GM23248 (cell line): ENCODE data around the gene CFAP90. TPM values are rescaled to one million over a fixed set of nuclear protein-coding genes. Genes with fewer than 3 reads are reported as not detected.
A peak's percentile ranks its signal among the peaks of the same experiment; 100 is the strongest.

Experiments used
- DNase-seq: peaks from one replicate; pipeline ENCODE4 v3.0.0-alpha.2; 2015
- H2AFZ ChIP-seq: fragments of 200-600 bp; sonication (generic); 2 replicates; pipeline ENCODE4 v1.6.1; 2016; ENCODE audit warnings: antibody characterized with exemption
- H3F3A ChIP-seq: fragments of 200-600 bp; sonication (generic); 2 replicates; pipeline ENCODE4 v1.6.1; 2016; ENCODE audit warnings: mild to moderate bottlenecking, antibody characterized with exemption, mixed run types; ENCODE audit not compliant: insufficient read depth
- H3K27ac ChIP-seq: fragments of 200-600 bp; sonication (generic); 2 replicates; pipeline ENCODE4 v1.5.1; 2016; ENCODE audit warnings: mild to moderate bottlenecking
- H3K27me3 ChIP-seq: fragments of 200-600 bp; sonication (generic); replicated peaks from 2 replicates; pipeline ENCODE4 v1.6.1; 2016; ENCODE audit warnings: mild to moderate bottlenecking; ENCODE audit not compliant: insufficient read depth
- H3K36me3 ChIP-seq: fragments of 200-600 bp; sonication (generic); 2 replicates; pipeline ENCODE4 v1.6.1; 2016; ENCODE audit warnings: low read depth, mild to moderate bottlenecking
- H3K4me1 ChIP-seq: fragments of 200-600 bp; sonication (generic); 2 replicates; pipeline ENCODE4 v1.6.1; 2016; ENCODE audit warnings: mild to moderate bottlenecking; ENCODE audit not compliant: insufficient read depth
- H3K4me2 ChIP-seq: fragments of 200-600 bp; sonication (generic); one replicate; pipeline ENCODE4 v1.6.1; 2016; ENCODE audit warnings: mild to moderate bottlenecking; ENCODE audit not compliant: unreplicated experiment
- H3K4me3 ChIP-seq: fragments of 200-600 bp; sonication (generic); 2 replicates; pipeline ENCODE4 v1.5.1; 2016; ENCODE audit warnings: mild to moderate bottlenecking
- H3K79me2 ChIP-seq: fragments of 200-600 bp; sonication (generic); 2 replicates; pipeline ENCODE4 v1.6.1; 2016; ENCODE audit warnings: mild to moderate bottlenecking; ENCODE audit not compliant: insufficient read depth
- H3K9ac ChIP-seq: fragments of 200-600 bp; sonication (generic); 2 replicates; pipeline ENCODE4 v1.6.1; 2016; ENCODE audit warnings: mild to moderate bottlenecking
- H3K9me2 ChIP-seq: fragments of 200-600 bp; sonication (generic); 2 replicates; pipeline ENCODE4 v1.6.1; 2016; ENCODE audit warnings: mixed run types, mild to moderate bottlenecking, moderate library complexity; ENCODE audit not compliant: insufficient read depth
- H3K9me3 ChIP-seq: fragments of 200-600 bp; sonication (generic); one replicate; pipeline ENCODE4 v1.6.1; 2017; ENCODE audit warnings: low read depth
- H4K20me1 ChIP-seq: fragments of 200-600 bp; sonication (generic); 2 replicates; pipeline ENCODE4 v1.6.0; 2016; ENCODE audit not compliant: insufficient read depth
- EZH2 ChIP-seq: fragments of 200-600 bp; sonication (generic); IDR thresholded peaks from 2 replicates; pipeline ENCODE4 v1.6.1; 2018; ENCODE audit warnings: antibody characterized with exemption, mild to moderate bottlenecking; ENCODE audit not compliant: insufficient read depth, poor library complexity, severe bottlenecking
- EZH2phosphoT487 ChIP-seq: fragments of 200-600 bp; sonication (generic); IDR thresholded peaks from 2 replicates; pipeline ENCODE4 v1.6.1; 2018; ENCODE audit warnings: antibody characterized with exemption, moderate library complexity, mild to moderate bottlenecking, low read depth; ENCODE audit not compliant: insufficient read depth
- WGBS, 2 experiments: methylation state at CpG; one replicate each; pipeline ENCODE4 v1.1.6; 2015 to 2017; ENCODE audit warnings: low lambda C conversion rate in 2 of 2, low coverage in 1 of 2; ENCODE audit errors: missing lambda C conversion rate in 2 of 2; 5-methylcytosine and 5-hydroxymethylcytosine counted together
- in situ Hi-C: fragments of 300-500 bp; cut with MboI; formaldehyde crosslinking; loops from 2 replicates; pipeline ENCODE4 v1.15.0; 2020
- polyA plus RNA-seq: library from polyadenylated mRNA; unstranded; fragments of >200 nt; fragmentation: Nextera tagmentation; extraction: Ambion mirVana; gene quantifications from 2 replicates; pipeline ENCODE4 v1.2.1, GENCODE V29; 2016
- total RNA-seq: library from RNA; depleted of rRNA; stranded (reverse); fragments of >200 nt; shearing (Covaris generic); gene quantifications from 2 replicates; pipeline ENCODE4 v1.2.3, GENCODE V29; 2014

CFAP90 gene
- total and polyA plus RNA-seq, 2 experiments from 2014 or later = 0.19 to 0.32 TPM

DNA sequence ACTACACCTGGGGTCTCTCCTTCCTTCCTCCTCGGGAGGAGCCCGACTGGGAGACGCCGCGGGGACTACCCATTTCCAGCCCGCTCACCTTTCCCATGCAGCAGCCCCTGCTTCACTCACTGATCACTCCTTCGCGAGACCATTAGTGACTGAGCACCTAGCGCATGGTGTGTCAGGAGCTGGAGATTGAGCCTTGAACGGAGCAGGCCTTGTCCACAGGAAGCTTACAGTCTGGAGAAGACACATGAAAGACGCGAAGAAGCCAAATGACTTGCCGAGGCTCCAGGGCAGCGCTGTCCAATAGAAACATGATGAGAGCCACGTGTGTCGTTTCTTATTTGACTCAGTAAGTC is 283 bp upstream of the CFAP90 start:
- no peaks in the 10 kb centered on the region for H3K9me3 ChIP-seq
- H3K27ac ChIP-seq = no peak overlapping the region
- no peaks in the 10 kb centered on the region for H3K36me3 ChIP-seq
- H3K4me3 ChIP-seq = peak overlapping the region; percentile 64; the same call in 1 of the 2 replicates
- in situ Hi-C loops = no loop called here
- H2AFZ ChIP-seq = 0 out of 2 replicates have a peak overlapping the region, but pooled peaks have one; percentile 39
- no peaks in the 10 kb centered on the region for H3K4me1 ChIP-seq
- H3K9me2 ChIP-seq = no peaks in the 10 kb centered on the region
- peak overlapping the region; percentile 41 for H3K4me2 ChIP-seq
- peaks cover 20% of the 10 kb centered on the region for H3K27me3 ChIP-seq
- H3K79me2 ChIP-seq = no peaks in the 10 kb centered on the region
- no peak for TF ChIP-seq EZH2phosphoT487
- TF ChIP-seq EZH2 = no peak
- DNase-seq = no peak
- H3K9ac ChIP-seq = no peak overlapping the region
- 67 to 86% methylated on average over 13 to 16 of the region's 16 CpGs for whole genome bisulfite sequencing, 2 experiments
- no peaks in the 10 kb centered on the region for H3F3A ChIP-seq
- no peaks in the 10 kb centered on the region for H4K20me1 ChIP-seq

DNA sequence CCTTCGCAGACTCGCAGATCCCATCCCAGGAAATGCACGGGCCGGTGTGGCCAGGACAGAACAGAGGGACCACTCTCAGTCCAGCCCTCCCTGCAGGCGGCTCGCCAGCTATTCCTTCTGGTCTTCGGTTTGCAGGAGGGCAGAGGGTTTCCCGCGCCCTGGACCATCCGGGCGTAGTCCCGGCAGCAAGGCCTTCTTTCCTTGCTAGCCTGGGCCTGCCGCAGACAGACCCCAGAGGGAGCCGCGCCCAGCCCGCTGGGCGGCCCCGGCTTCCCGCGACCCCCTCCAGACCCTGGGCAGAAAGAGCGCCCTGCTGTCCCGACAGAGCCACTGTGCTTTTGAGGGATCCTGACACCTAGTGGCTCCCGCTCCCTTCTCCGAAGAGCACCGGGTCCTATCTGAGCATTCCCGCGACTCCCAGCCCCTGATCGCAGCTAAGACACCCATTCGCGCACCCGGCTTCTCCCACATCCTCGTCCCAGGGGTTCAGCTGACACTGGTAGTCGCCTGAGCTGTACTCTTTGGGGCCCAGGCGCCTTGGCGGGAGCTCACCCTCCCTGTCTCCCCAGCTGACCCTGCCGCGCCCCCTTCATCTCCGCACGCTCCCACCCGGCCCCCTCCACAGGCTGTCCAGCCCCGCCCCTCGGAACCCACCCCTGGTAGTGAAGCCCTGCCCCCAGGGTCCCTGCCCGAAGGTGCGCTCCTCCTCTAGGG is 1.1 kb downstream of the CFAP90 start:
- H3F3A ChIP-seq = no peaks in the 10 kb centered on the region
- H3K36me3 ChIP-seq = no peaks in the 10 kb centered on the region
- peak; percentile 18 for DNase-seq
- H2AFZ ChIP-seq = no peak overlapping the region
- WGBS, 2 experiments = 17 to 25% methylated on average over 25 to 43 of the region's 44 CpGs
- H3K4me2 ChIP-seq = no peak overlapping the region
- H3K79me2 ChIP-seq = no peaks in the 10 kb centered on the region
- TF ChIP-seq EZH2 (peak; percentile 73), EZH2phosphoT487 (no peak)
- H4K20me1 ChIP-seq = no peaks in the 10 kb centered on the region
- no peaks in the 10 kb centered on the region for H3K9me3 ChIP-seq
- no peaks in the 10 kb centered on the region for H3K4me1 ChIP-seq
- in situ Hi-C loops = no loop called here
- H3K4me3 ChIP-seq = no peak overlapping the region
- no peak overlapping the region for H3K27ac ChIP-seq
- H3K27me3 ChIP-seq = peaks cover 20% of the 10 kb centered on the region
- no peaks in the 10 kb centered on the region for H3K9me2 ChIP-seq
- H3K9ac ChIP-seq = no peak overlapping the region

- Histone ChIP-seq H3K9ac (no peak overlapping the region), H2AFZ (no peak overlapping the region), H3K4me3 (no peak overlapping the region), H3K79me2 (no peaks in the 10 kb centered on the region), H3K9me2 (no peaks in the 10 kb centered on the region), H4K20me1 (no peaks in the 10 kb centered on the region), H3K4me2 (no peak overlapping the region), H3K9me3 (no peaks in the 10 kb centered on the region), H3K4me1 (no peaks in the 10 kb centered on the region), H3K27me3 (peaks cover 27% of the 10 kb centered on the region), H3K27ac (no peak overlapping the region), H3F3A (no peaks in the 10 kb centered on the region), H3K36me3 (no peaks in the 10 kb centered on the region)
- no peak for DNase-seq
- TF ChIP-seq EZH2 (no peak), EZH2phosphoT487 (no peak)
- in situ Hi-C loops = no loop called here
- 85 to 100% methylated on average over 2 of the region's 2 CpGs for WGBS, 2 experiments
Measured at GRCh38 chr5:7848296-7848695, 2.6 kb downstream of the CFAP90 start.

GRCh38 chr5:7846327-7846726 is 4.6 kb downstream of the CFAP90 start:
- Histone ChIP-seq H3K4me1 (no peaks in the 10 kb centered on the region), H3K36me3 (no peaks in the 10 kb centered on the region), H3K4me3 (no peak overlapping the region), H3K79me2 (no peaks in the 10 kb centered on the region), H3K9me3 (no peaks in the 10 kb centered on the region), H3K9ac (no peak overlapping the region), H2AFZ (no peak overlapping the region), H3F3A (no peaks in the 10 kb centered on the region), H3K27ac (no peak overlapping the region), H4K20me1 (no peaks in the 10 kb centered on the region), H3K4me2 (no peak overlapping the region), H3K27me3 (peaks cover 29% of the 10 kb centered on the region), H3K9me2 (no peaks in the 10 kb centered on the region)
- in situ Hi-C loops = no loop called here
- 73 to 80% methylated on average over 5 of the region's 5 CpGs for WGBS, 2 experiments
- no peak for TF ChIP-seq EZH2
- no peak for TF ChIP-seq EZH2phosphoT487
- no peak for DNase-seq
